HCT116 (cell line): ENCODE measurements around the gene OLFML1. TPM values are rescaled to one million over a fixed set of nuclear protein-coding genes. Genes with fewer than 3 reads are reported as not detected.

Experiments used
- ATAC-seq: fragments of 200-7000 bp; cut with Tn5 transposase; 2 replicates; pipeline ENCODE4 v1.9.1; 2020; ENCODE audit warnings: mild to moderate bottlenecking, moderate library complexity
- BruUV-seq: library from RNA; stranded (reverse); fragments of 400-500 nt; replicated peaks from 2 replicates; lab custom pipeline; 2021; lab: Mats Ljungman, UMichigan
- CTCF ChIA-PET: fragments of 300-600 bp; sonication (Branson Sonifier 250); formaldehyde crosslinking; loops from one replicate; lab custom pipeline; 2021; ENCODE audit warnings: antibody characterized with exemption; lab: Charles Lee
- POLR2A ChIA-PET: fragments of 300-600, 350-600 bp; sonication (Branson Sonifier 250); formaldehyde crosslinking; loops from one replicate; lab custom pipeline; 2021; ENCODE audit warnings: antibody characterized with exemption; lab: Charles Lee
- RAD21 ChIA-PET, 2 experiments: fragments of 300-600 bp; sonication (Branson Sonifier 250); formaldehyde crosslinking; loops; one replicate each; lab custom pipeline; 2023; ENCODE audit warnings: low total read pairs in 2 of 2; ENCODE audit not compliant: uncharacterized antibody in 2 of 2, unreplicated experiment in 2 of 2, low non-redundant PET in 1 of 2; lab: Charles Lee
- DNase-seq: peaks from one replicate; pipeline ENCODE4 v3.0.0-alpha.2; 2010; ENCODE audit warnings: low read depth, low spot score
- H2AFZ ChIP-seq: fragments of 200-600 bp; shearing (Covaris generic), sonication (generic); 2 replicates; pipeline ENCODE4 v1.6.1; 2017; ENCODE audit warnings: low read depth, mixed run types, mixed read lengths, antibody characterized with exemption, low read length; ENCODE audit not compliant: poor library complexity, severe bottlenecking
- H3K27ac ChIP-seq: 2 replicates; pipeline ENCODE4 v1.5.1; 2012; ENCODE audit warnings: low read depth, low read length
- H3K27me3 ChIP-seq: fragments of 200-600 bp; sonication (generic); 2 replicates; pipeline ENCODE4 v1.6.1; 2016; ENCODE audit warnings: mixed run types, low read length, mixed read lengths; ENCODE audit not compliant: insufficient read depth
- H3K36me3 ChIP-seq, 2 experiments: fragments of 200-500 bp in 1 of 2; fragments of 200-600 bp in 1 of 2; sonication (Bioruptor generic) in 1 of 2; sonication (generic) in 1 of 2; 2 replicates each; pipeline versions ENCODE4 v1.5.1 to v1.6.1; 2014 to 2016; ENCODE audit warnings: low read length in 2 of 2, inconsistent platforms in 1 of 2, mixed read lengths in 1 of 2, mixed run types in 1 of 2; ENCODE audit not compliant: insufficient read depth in 2 of 2, control insufficient read depth in 1 of 2
- H3K4me1 ChIP-seq, 2 experiments: fragments of 200-600 bp in 1 of 2; sonication (generic) in 1 of 2; 2 replicates each; pipeline versions ENCODE4 v1.5.1 to v1.6.1; 2012 to 2017; ENCODE audit warnings: low read length in 2 of 2, inconsistent platforms in 1 of 2, mild to moderate bottlenecking in 1 of 2, mixed read lengths in 1 of 2, mixed run types in 1 of 2, moderate library complexity in 1 of 2; ENCODE audit not compliant: insufficient read depth in 2 of 2, control insufficient read depth in 1 of 2
- H3K4me2 ChIP-seq: fragments of 200-600 bp; sonication (generic); 2 replicates; pipeline ENCODE4 v1.6.1; 2017; ENCODE audit warnings: mixed run types, low read length, mixed read lengths
- H3K4me3 ChIP-seq, 2 experiments: fragments of 200-600 bp in 1 of 2; sonication (generic) in 1 of 2; replicated peaks in 1 of 2; 2 replicates each; pipeline ENCODE4 v1.5.1; 2011 to 2016; ENCODE audit warnings: low read length in 2 of 2, control low read depth in 1 of 2, low read depth in 1 of 2, mild to moderate bottlenecking in 1 of 2, mixed read lengths in 1 of 2, mixed run types in 1 of 2
- H3K79me2 ChIP-seq: fragments of 200-600 bp; sonication (generic); 2 replicates; pipeline ENCODE4 v1.6.1; 2017; ENCODE audit warnings: mild to moderate bottlenecking, mixed run types, low read length, moderate library complexity, mixed read lengths; ENCODE audit not compliant: insufficient read depth
- H3K9ac ChIP-seq: fragments of 200-600 bp; sonication (generic); 2 replicates; pipeline ENCODE4 v1.6.1; 2016; ENCODE audit warnings: low read length, mixed read lengths
- H3K9me2 ChIP-seq: fragments of 200-600 bp; sonication (generic), shearing (Covaris generic); 2 replicates; pipeline ENCODE4 v1.6.1; 2017; ENCODE audit warnings: mixed run types, mild to moderate bottlenecking, moderate library complexity; ENCODE audit not compliant: insufficient read depth
- H3K9me3 ChIP-seq, 2 experiments: fragments of 200-500 bp in 1 of 2; fragments of 200-600 bp in 1 of 2; sonication (Bioruptor generic) in 1 of 2; sonication (generic) in 1 of 2; 2 replicates each; pipeline ENCODE4 v1.6.1; 2014 to 2017; ENCODE audit warnings: low read length in 2 of 2, mixed read lengths in 2 of 2, inconsistent platforms in 1 of 2, low read depth in 1 of 2, mild to moderate bottlenecking in 1 of 2, mixed run types in 1 of 2, moderate library complexity in 1 of 2; ENCODE audit not compliant: control insufficient read depth in 1 of 2, insufficient read depth in 1 of 2
- H4K20me1 ChIP-seq: fragments of 200-600 bp; sonication (generic), shearing (Covaris generic); 2 replicates; pipeline ENCODE4 v1.6.1; 2017; ENCODE audit warnings: mixed run types, mild to moderate bottlenecking, moderate library complexity; ENCODE audit not compliant: insufficient read depth
- CBX3 ChIP-seq: IDR thresholded peaks from 2 replicates; pipeline ENCODE4 v1.6.1; 2012; ENCODE audit warnings: low read depth
- CEBPB ChIP-seq: IDR thresholded peaks from 2 replicates; pipeline ENCODE4 v1.6.1; 2012; ENCODE audit warnings: low read depth
- FOSL1 ChIP-seq: IDR thresholded peaks from 2 replicates; pipeline ENCODE4 v1.6.1; 2012; ENCODE audit warnings: low read depth
- POLR2A ChIP-seq: IDR thresholded peaks from 2 replicates; pipeline ENCODE4 v1.7.0; 2011; ENCODE audit warnings: borderline replicate concordance; ENCODE audit not compliant: insufficient read depth, insufficient read length; ENCODE audit errors: extremely low read depth
- POLR2AphosphoS5 ChIP-seq: IDR thresholded peaks from 2 replicates; pipeline ENCODE4 v1.6.1; 2011; ENCODE audit warnings: mild to moderate bottlenecking, low read depth, low read length, moderate library complexity
- SIN3A ChIP-seq: IDR thresholded peaks from 2 replicates; pipeline ENCODE4 v1.6.1; 2012; ENCODE audit warnings: low read depth
- SP1 ChIP-seq: IDR thresholded peaks from 2 replicates; pipeline ENCODE4 v1.6.1; 2012; ENCODE audit warnings: low read depth
- SRF ChIP-seq: IDR thresholded peaks from 2 replicates; pipeline ENCODE4 v1.6.1; 2012; ENCODE audit warnings: low read depth
- ZNF274 ChIP-seq: fragments of 200-500 bp; sonication (Bioruptor generic); IDR thresholded peaks from 2 replicates; pipeline ENCODE4 v1.6.1; 2014; ENCODE audit warnings: mild to moderate bottlenecking, low read depth, low read length, inconsistent platforms
- intact Hi-C: fragments of 100-400 bp; cut with micrococcal nuclease; formaldehyde crosslinking; loops from 2 replicates; pipeline ENCODE4 v1.10.0; 2022
- total RNA-seq: library from RNA; stranded (reverse); gene quantifications from one replicate; pipeline ENCODE4 v1.2.1, GENCODE V29; 2021; ENCODE audit not compliant: unreplicated experiment
- TF ChIP-seq, protein P1 (sequence below): IDR thresholded peaks from 2 replicates; pipeline ENCODE4 v1.6.1; 2012
- TF ChIP-seq, protein P2 (sequence below): IDR thresholded peaks from 2 replicates; pipeline ENCODE4 v1.6.1; 2011; ENCODE audit warnings: mild to moderate bottlenecking, low read length, moderate library complexity; ENCODE audit not compliant: insufficient replicate concordance; ENCODE audit errors: extremely low read depth
- TF ChIP-seq, protein P3 (sequence below): IDR thresholded peaks from 2 replicates; pipeline ENCODE4 v1.6.1; 2012
- TF ChIP-seq, protein P4 (sequence below), 3 experiments: fragments of 200-600 bp in 1 of 3; sonication (generic) in 1 of 3; IDR thresholded peaks in 2 of 3; conservative IDR thresholded peaks in 1 of 3; 2 replicates each; pipeline ENCODE4 v1.5.1; 2012 to 2017; ENCODE audit warnings: low read depth in 2 of 3, low read length in 2 of 3, antibody characterized with exemption in 1 of 3, borderline replicate concordance in 1 of 3, control low read depth in 1 of 3, mild to moderate bottlenecking in 1 of 3, mixed read lengths in 1 of 3, mixed run types in 1 of 3, moderate library complexity in 1 of 3; ENCODE audit not compliant: insufficient read depth in 1 of 3

Gene OLFML1
- total RNA-seq, 1 experiment from 2014 or later, result not detected

DNA sequence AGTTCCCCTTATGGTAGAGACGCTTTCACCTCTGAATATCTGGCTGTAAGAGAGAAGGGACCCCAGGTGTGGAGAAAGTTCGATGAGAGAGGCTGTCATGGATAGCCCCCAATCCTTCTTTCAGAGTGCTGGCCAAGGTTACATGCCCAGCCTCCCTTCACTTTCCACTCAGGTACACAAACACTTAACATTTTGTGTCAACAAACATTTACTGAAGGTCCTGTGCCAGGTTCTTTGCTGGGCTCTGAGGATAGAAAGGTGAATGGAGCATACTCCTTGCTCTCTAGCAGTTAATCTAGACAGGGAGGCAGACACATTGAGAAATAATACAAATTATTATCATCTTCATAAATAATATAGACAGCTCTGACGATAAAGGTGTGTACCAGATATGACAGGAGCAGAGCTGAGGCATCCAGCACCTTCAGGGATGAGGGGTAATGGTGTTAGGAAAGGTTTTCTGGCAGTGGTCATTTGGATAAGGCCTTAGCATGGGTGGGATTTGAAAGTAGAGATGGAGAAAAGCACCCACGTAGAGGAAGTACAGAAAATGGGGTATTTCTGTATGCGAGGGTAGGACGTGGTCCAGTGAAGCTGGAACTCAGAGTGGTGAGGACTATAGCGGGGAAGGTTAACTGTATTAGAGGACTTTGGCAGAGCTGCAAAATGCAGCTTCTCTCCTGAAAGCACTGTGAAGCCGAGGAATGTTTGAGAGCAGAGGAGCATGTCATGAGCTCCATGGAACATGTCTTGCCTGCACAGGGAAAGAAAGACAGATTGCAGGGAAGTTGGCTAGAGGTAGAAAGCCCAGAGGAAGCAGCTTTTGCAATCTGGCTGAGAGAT, 48.1 kb downstream of the OLFML1 start:
- Histone ChIP-seq H4K20me1 (no peaks in the 10 kb centered on the region), H3K9me2 (no peaks in the 10 kb centered on the region), H3K9me3 (no peaks in the 10 kb centered on the region), H3K9ac (no peak overlapping the region), H3K36me3 (no peaks in the 10 kb centered on the region), H3K27me3 (peaks cover 7% of the 10 kb centered on the region; the same call in 1 of the 2 replicates), H3K4me3 (no peak overlapping the region), H3K4me1 (no peaks in the 10 kb centered on the region), H3K79me2 (no peaks in the 10 kb centered on the region), H2AFZ (no peak overlapping the region), H3K27ac (no peak overlapping the region), H3K4me2 (no peak overlapping the region)
- ChIA-PET POLR2A (no interaction called here), RAD21 (no interaction called here), CTCF (no interaction called here)
- ATAC-seq, result no peak
- DNase-seq, result no peak
- no TSS peak for BruUV-seq
- TF ChIP-seq FOSL1 (no peak), SP1 (no peak), SRF (no peak), CBX3 (no peak), ZNF274 (no peak), SIN3A (no peak), POLR2A (no peak), CEBPB (no peak), POLR2AphosphoS5 (no peak)
- TF ChIP-seq, protein P1, sequence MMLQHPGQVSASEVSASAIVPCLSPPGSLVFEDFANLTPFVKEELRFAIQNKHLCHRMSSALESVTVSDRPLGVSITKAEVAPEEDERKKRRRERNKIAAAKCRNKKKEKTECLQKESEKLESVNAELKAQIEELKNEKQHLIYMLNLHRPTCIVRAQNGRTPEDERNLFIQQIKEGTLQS, result no peak
- TF ChIP-seq, protein P2, sequence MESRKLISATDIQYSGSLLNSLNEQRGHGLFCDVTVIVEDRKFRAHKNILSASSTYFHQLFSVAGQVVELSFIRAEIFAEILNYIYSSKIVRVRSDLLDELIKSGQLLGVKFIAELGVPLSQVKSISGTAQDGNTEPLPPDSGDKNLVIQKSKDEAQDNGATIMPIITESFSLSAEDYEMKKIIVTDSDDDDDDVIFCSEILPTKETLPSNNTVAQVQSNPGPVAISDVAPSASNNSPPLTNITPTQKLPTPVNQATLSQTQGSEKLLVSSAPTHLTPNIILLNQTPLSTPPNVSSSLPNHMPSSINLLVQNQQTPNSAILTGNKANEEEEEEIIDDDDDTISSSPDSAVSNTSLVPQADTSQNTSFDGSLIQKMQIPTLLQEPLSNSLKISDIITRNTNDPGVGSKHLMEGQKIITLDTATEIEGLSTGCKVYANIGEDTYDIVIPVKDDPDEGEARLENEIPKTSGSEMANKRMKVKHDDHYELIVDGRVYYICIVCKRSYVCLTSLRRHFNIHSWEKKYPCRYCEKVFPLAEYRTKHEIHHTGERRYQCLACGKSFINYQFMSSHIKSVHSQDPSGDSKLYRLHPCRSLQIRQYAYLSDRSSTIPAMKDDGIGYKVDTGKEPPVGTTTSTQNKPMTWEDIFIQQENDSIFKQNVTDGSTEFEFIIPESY, result no peak
- TF ChIP-seq, protein P3, sequence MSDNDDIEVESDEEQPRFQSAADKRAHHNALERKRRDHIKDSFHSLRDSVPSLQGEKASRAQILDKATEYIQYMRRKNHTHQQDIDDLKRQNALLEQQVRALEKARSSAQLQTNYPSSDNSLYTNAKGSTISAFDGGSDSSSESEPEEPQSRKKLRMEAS, result no peak
- TF ChIP-seq, protein P4, sequence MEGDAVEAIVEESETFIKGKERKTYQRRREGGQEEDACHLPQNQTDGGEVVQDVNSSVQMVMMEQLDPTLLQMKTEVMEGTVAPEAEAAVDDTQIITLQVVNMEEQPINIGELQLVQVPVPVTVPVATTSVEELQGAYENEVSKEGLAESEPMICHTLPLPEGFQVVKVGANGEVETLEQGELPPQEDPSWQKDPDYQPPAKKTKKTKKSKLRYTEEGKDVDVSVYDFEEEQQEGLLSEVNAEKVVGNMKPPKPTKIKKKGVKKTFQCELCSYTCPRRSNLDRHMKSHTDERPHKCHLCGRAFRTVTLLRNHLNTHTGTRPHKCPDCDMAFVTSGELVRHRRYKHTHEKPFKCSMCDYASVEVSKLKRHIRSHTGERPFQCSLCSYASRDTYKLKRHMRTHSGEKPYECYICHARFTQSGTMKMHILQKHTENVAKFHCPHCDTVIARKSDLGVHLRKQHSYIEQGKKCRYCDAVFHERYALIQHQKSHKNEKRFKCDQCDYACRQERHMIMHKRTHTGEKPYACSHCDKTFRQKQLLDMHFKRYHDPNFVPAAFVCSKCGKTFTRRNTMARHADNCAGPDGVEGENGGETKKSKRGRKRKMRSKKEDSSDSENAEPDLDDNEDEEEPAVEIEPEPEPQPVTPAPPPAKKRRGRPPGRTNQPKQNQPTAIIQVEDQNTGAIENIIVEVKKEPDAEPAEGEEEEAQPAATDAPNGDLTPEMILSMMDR (IDR thresholded peaks at IDR 0.05 in 2 of 3, conservative IDR thresholded peaks at IDR 0.05 in 1 of 3; ENCODE audit: borderline replicate concordance in 1 of 3, insufficient read depth in 1 of 3, low read depth in 2 of 3, low read length in 2 of 3), result no peak
- intact Hi-C loops, result no loop called here
